Osteoblast (primary cell): ENCODE data around the gene MGAT5. TPM values are rescaled to one million over a fixed set of nuclear protein-coding genes. Genes with fewer than 3 reads are reported as not detected.

Experiments used
- DNase-seq: peaks from one replicate; pipeline ENCODE4 v3.0.0; 2011; ENCODE audit warnings: low spot score, mixed read lengths; ENCODE audit not compliant: insufficient read length; ENCODE audit errors: missing footprints
- H2AFZ ChIP-seq: 2 replicates; pipeline ENCODE4 v1.6.0; 2011; ENCODE audit warnings: mild to moderate bottlenecking, low read length
- H3K27ac ChIP-seq: 2 replicates; pipeline ENCODE4 v1.5.1; 2011; ENCODE audit warnings: mild to moderate bottlenecking, low read depth, low read length, moderate library complexity
- H3K27me3 ChIP-seq: 2 replicates; pipeline ENCODE4 v1.6.0; 2012; ENCODE audit warnings: mild to moderate bottlenecking, control low read depth, inconsistent platforms, low read length, moderate library complexity; ENCODE audit not compliant: insufficient read depth
- H3K36me3 ChIP-seq: 2 replicates; pipeline ENCODE4 v1.5.1; 2011; ENCODE audit warnings: mild to moderate bottlenecking, low read length, control low read depth, moderate library complexity; ENCODE audit not compliant: insufficient read depth
- H3K4me1 ChIP-seq: 2 replicates; pipeline ENCODE4 v1.5.1; 2011; ENCODE audit warnings: mild to moderate bottlenecking, low read length, control low read depth, moderate library complexity; ENCODE audit not compliant: insufficient read depth
- H3K4me2 ChIP-seq: 2 replicates; pipeline ENCODE4 v1.6.0; 2011; ENCODE audit warnings: mild to moderate bottlenecking, low read length; ENCODE audit not compliant: insufficient read depth
- H3K4me3 ChIP-seq: fragments of 200-600 bp; sonication (generic); 3 replicates; pipeline ENCODE4 v1.5.1; 2012; ENCODE audit warnings: mild to moderate bottlenecking, low read length, inconsistent platforms; ENCODE audit not compliant: insufficient read depth
- H3K79me2 ChIP-seq: 2 replicates; pipeline ENCODE4 v1.6.0; 2012; ENCODE audit warnings: mild to moderate bottlenecking, low read length, control low read depth, inconsistent platforms; ENCODE audit not compliant: insufficient read depth
- H3K9me3 ChIP-seq: 2 replicates; pipeline ENCODE4 v1.5.1; 2011; ENCODE audit warnings: low read depth, low read length, control low read depth
- H4K20me1 ChIP-seq: 2 replicates; pipeline ENCODE4 v1.6.0; 2012; ENCODE audit warnings: mild to moderate bottlenecking, low read length, control low read depth; ENCODE audit not compliant: insufficient read depth
- CTCF ChIP-seq: IDR thresholded peaks from 2 replicates; pipeline ENCODE4 v1.5.1; 2011; ENCODE audit warnings: mild to moderate bottlenecking, low read depth, low read length, moderate library complexity; ENCODE audit errors: extremely low read depth
- total RNA-seq: library from RNA; depleted of rRNA; stranded (reverse); fragments of >200 nt; gene quantifications from 2 replicates; pipeline ENCODE4 v1.2.3, GENCODE V29; 2012

The MGAT5 gene
- total RNA-seq, 1 donor = 29.7 TPM

- Histone ChIP-seq H4K20me1 (no peaks in the 10 kb centered on the region), H3K4me1 (no peaks in the 10 kb centered on the region), H3K36me3 (no peaks in the 10 kb centered on the region), H3K27ac (no peak overlapping the region), H3K4me2 (no peak overlapping the region), H3K27me3 (peaks cover 8% of the 10 kb centered on the region), H3K4me3 (no peak overlapping the region), H3K79me2 (no peaks in the 10 kb centered on the region), H2AFZ (no peak overlapping the region), H3K9me3 (no peaks in the 10 kb centered on the region)
- no peak for TF ChIP-seq CTCF
- DNase-seq = no peak
These were observed 206.0 kb downstream of the MGAT5 start for GRCh38 chr2:134459706-134460406.

- Histone ChIP-seq H3K27ac (no peak overlapping the region), H3K4me3 (no peak overlapping the region), H2AFZ (no peak overlapping the region), H3K4me1 (no peaks in the 10 kb centered on the region), H4K20me1 (no peaks in the 10 kb centered on the region), H3K27me3 (peaks cover 8% of the 10 kb centered on the region), H3K4me2 (no peak overlapping the region), H3K9me3 (no peaks in the 10 kb centered on the region), H3K79me2 (no peaks in the 10 kb centered on the region), H3K36me3 (no peaks in the 10 kb centered on the region)
- DNase-seq = peak; percentile 96
- TF ChIP-seq CTCF = peak; percentile 66
These were observed 206.7 kb downstream of the MGAT5 start for GRCh38 chr2:134460583-134460998.

GRCh38 chr2:134461511-134461910 is 207.6 kb downstream of the MGAT5 start:
- Histone ChIP-seq H3K36me3 (no peaks in the 10 kb centered on the region), H3K9me3 (no peaks in the 10 kb centered on the region), H3K4me3 (no peak overlapping the region), H3K4me2 (no peak overlapping the region), H3K27me3 (peaks cover 8% of the 10 kb centered on the region), H3K79me2 (no peaks in the 10 kb centered on the region), H2AFZ (peak overlapping the region; percentile 10), H3K4me1 (no peaks in the 10 kb centered on the region), H3K27ac (no peak overlapping the region), H4K20me1 (no peaks in the 10 kb centered on the region)
- DNase-seq = no peak
- no peak for TF ChIP-seq CTCF

GRCh38 chr2:134462275-134462674 is 208.4 kb downstream of the MGAT5 start:
- no peaks in the 10 kb centered on the region for H4K20me1 ChIP-seq
- DNase-seq = no peak
- no peak overlapping the region for H3K27ac ChIP-seq
- H3K79me2 ChIP-seq = no peaks in the 10 kb centered on the region
- no peak for TF ChIP-seq CTCF
- no peak overlapping the region for H3K4me2 ChIP-seq
- no peaks in the 10 kb centered on the region for H3K4me1 ChIP-seq
- H2AFZ ChIP-seq = no peak overlapping the region
- H3K9me3 ChIP-seq = no peaks in the 10 kb centered on the region
- no peaks in the 10 kb centered on the region for H3K36me3 ChIP-seq
- no peak overlapping the region for H3K4me3 ChIP-seq
- peaks cover 8% of the 10 kb centered on the region for H3K27me3 ChIP-seq
